GM19467 (cell line): Measurements from ENCODE around the gene PKN1.
A peak's percentile ranks its signal among the peaks of the same experiment; 100 is the strongest.
"Not testable (repeated sequence)": the region's sequence is repeated elsewhere in the genome, so short reads cannot be mapped to it uniquely, and the experiment has no call there.

ENCODE experiments used
- ATAC-seq: cut with Tn5 transposase; IDR thresholded peaks from one replicate; pipeline ENCODE4 v1.9.1; 2021; ENCODE audit warnings: mild to moderate bottlenecking, moderate library complexity; ENCODE audit not compliant: unreplicated experiment

Gene PKN1

GRCh38 chr19:14428882-14429416, 4.2 kb upstream of the PKN1 start:
- ATAC-seq: no peak

- no peak for ATAC-seq
Measured at GRCh38 chr19:14430712-14431111, 2.4 kb upstream of the PKN1 start.

- ATAC-seq: no peak
Measured at GRCh38 chr19:14433554-14434501, 722 bp downstream of the PKN1 start.

- no peak for ATAC-seq
Measured at GRCh38 chr19:14434543-14435319, 1.6 kb downstream of the PKN1 start.

GRCh38 chr19:14435320-14436050, 2.4 kb downstream of the PKN1 start:
- no peak for ATAC-seq

GRCh38 chr19:14437578-14438140, 4.6 kb downstream of the PKN1 start:
- no peak for ATAC-seq

GRCh38 chr19:14439014-14439413, 5.9 kb downstream of the PKN1 start:
- no peak for ATAC-seq

- peak; percentile 73 for ATAC-seq
Measured at GRCh38 chr19:14440049-14440448, 6.9 kb downstream of the PKN1 start.

GRCh38 chr19:14441041-14441938, 8.2 kb downstream of the PKN1 start:
- no peak for ATAC-seq

GRCh38 chr19:14442891-14443631, 10.0 kb downstream of the PKN1 start:
- no peak for ATAC-seq

- ATAC-seq: no peak
Measured at GRCh38 chr19:14443632-14444216, 10.6 kb downstream of the PKN1 start.

- no peak for ATAC-seq
Measured at GRCh38 chr19:14446336-14447036, 13.4 kb downstream of the PKN1 start.

- no peak for ATAC-seq
Measured at GRCh38 chr19:14449321-14449720, 16.2 kb downstream of the PKN1 start.

- no peak for ATAC-seq
Measured at GRCh38 chr19:14450168-14450874, 17.2 kb downstream of the PKN1 start.

- ATAC-seq: no peak
Measured at GRCh38 chr19:14450876-14451275, 17.8 kb downstream of the PKN1 start.

- ATAC-seq: not testable (repeated sequence)
Measured at GRCh38 chr19:14452303-14452702, 19.2 kb downstream of the PKN1 start.

- no peak for ATAC-seq
Measured at GRCh38 chr19:14459703-14460102, 26.6 kb downstream of the PKN1 start.
